ENCODE measurements around the gene TUBB1.

- TF ChIP-seq CTCF (conservative IDR thresholded peaks at IDR 0.05; ENCODE audit: low read depth, low read length) (no peak), EZH2 (IDR thresholded peaks at IDR 0.05; ENCODE audit: borderline replicate concordance, low read depth, low read length, poor library complexity, severe bottlenecking) (no peak)
These were observed 1.8 kb downstream of the TUBB1 start for GRCh38 chr20:59020938-59021551.

Measured in A673 (cell line).